ENCODE measurements around the gene SSTR3.
A peak's percentile ranks its signal among the peaks of the same experiment; 100 is the strongest.

The SSTR3 gene

GRCh38 chr22:37196539-37197450 lies 15.5 kb downstream of the SSTR3 start:
- Histone ChIP-seq H3K27ac (replicated peaks; ENCODE audit: low read length) (no peak overlapping the region), H3K4me1 (ENCODE audit: control insufficient read depth in 2 of 2, insufficient read depth in 1 of 2, low read depth in 1 of 2, low read length in 2 of 2) (peaks cover 8 to 16% of the 10 kb centered on the region in 2 donors), H2BK12ac (ENCODE audit: low read length) (no peak overlapping the region), H2AK5ac (ENCODE audit: low read depth, low read length) (peak overlapping the region; percentile 82), H2AFZ (ENCODE audit: low read length) (no peak overlapping the region), H3K9ac (ENCODE audit: low read depth, low read length, poor library complexity) (peak overlapping the region; percentile 57), H3K9me3 (replicated peaks in 1 of 2; ENCODE audit: control insufficient read depth in 2 of 2, insufficient read depth in 1 of 2, low read depth in 1 of 2, low read length in 2 of 2) (peaks cover 0 to 20% of the 10 kb centered on the region in 2 donors), H4K8ac (ENCODE audit: low read depth, low read length) (no peak overlapping the region), H3K36me3 (replicated peaks in 1 of 2; ENCODE audit: control insufficient read depth in 2 of 2, insufficient read depth in 2 of 2, low read length in 2 of 2) (no peaks in the 10 kb centered on the region), H4K91ac (ENCODE audit: low read depth, low read length, poor library complexity) (peak overlapping the region; percentile 16), H3K18ac (ENCODE audit: low read length) (peak overlapping the region; percentile 48), H3K4me3 (ENCODE audit: low read length in 2 of 2) (no peak overlapping the region), H3K4ac (ENCODE audit: low read length) (no peak overlapping the region), H2BK120ac (ENCODE audit: low read depth, low read length) (no peak overlapping the region), H3K27me3 (ENCODE audit: control insufficient read depth in 3 of 3, insufficient read depth in 3 of 3, low read depth in 1 of 3, low read length in 3 of 3) (no peaks in the 10 kb centered on the region), H3K23ac (ENCODE audit: low read depth, low read length, poor library complexity) (peak overlapping the region; percentile 26), H3K14ac (ENCODE audit: low read length) (no peak overlapping the region), H3K79me1 (ENCODE audit: low read depth, low read length) (peaks cover 5% of the 10 kb centered on the region), H3K4me2 (ENCODE audit: insufficient read depth, low read length, poor library complexity, severe bottlenecking) (no peak overlapping the region), H2BK15ac (ENCODE audit: low read length) (no peak overlapping the region), H2BK5ac (ENCODE audit: low read length) (no peak overlapping the region)
- WGBS, 2 donors (ENCODE audit: extremely low coverage in 2 of 2, insufficient read length in 2 of 2, insufficient replicate concordance in 1 of 2) = no CpG with 5 or more reads among the region's 14 CpGs
- no peak for DNase-seq (ENCODE audit: low spot score)

DNA sequence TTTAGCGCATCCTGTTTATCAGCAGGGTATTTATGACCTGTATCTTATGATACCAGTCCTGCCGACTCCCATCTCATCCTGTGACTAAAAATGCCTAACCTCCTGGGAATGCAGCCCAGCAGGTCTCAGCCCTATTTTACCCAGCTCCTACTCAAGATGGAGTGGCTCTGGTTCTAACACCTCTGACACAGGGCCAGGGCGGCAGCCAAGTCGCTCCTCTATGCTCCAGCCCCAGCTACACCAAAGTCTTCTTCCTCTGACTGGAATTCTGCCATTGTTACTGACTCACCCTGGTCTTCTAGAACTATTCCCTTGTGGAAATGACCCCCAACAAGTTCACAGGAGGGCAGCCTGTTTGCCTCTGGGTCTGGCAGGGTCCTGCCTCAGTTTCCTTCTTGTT lies 16.4 kb downstream of the SSTR3 start:
- H3K79me1 ChIP-seq (ENCODE audit: low read depth, low read length) = peaks cover 5% of the 10 kb centered on the region
- WGBS, 2 donors (ENCODE audit: extremely low coverage in 2 of 2, insufficient read length in 2 of 2, insufficient replicate concordance in 1 of 2) = no CpG with 5 or more reads among the region's 4 CpGs
- H3K27ac ChIP-seq (replicated peaks; ENCODE audit: low read length) = no peak overlapping the region
- no peak overlapping the region for H4K91ac ChIP-seq (ENCODE audit: low read depth, low read length, poor library complexity)
- no peak overlapping the region for H3K23ac ChIP-seq (ENCODE audit: low read depth, low read length, poor library complexity)
- no peak overlapping the region for H3K14ac ChIP-seq (ENCODE audit: low read length)
- H2BK15ac ChIP-seq (ENCODE audit: low read length) = no peak overlapping the region
- no peak overlapping the region for H3K4me2 ChIP-seq (ENCODE audit: insufficient read depth, low read length, poor library complexity, severe bottlenecking)
- H3K4ac ChIP-seq (ENCODE audit: low read length) = no peak overlapping the region
- H2BK5ac ChIP-seq (ENCODE audit: low read length) = no peak overlapping the region
- no peak for DNase-seq (ENCODE audit: low spot score)
- no peak overlapping the region for H2BK120ac ChIP-seq (ENCODE audit: low read depth, low read length)
- H3K18ac ChIP-seq (ENCODE audit: low read length) = no peak overlapping the region
- peaks cover 8 to 16% of the 10 kb centered on the region in 2 donors for H3K4me1 ChIP-seq (ENCODE audit: control insufficient read depth in 2 of 2, insufficient read depth in 1 of 2, low read depth in 1 of 2, low read length in 2 of 2)
- H3K9ac ChIP-seq (ENCODE audit: low read depth, low read length, poor library complexity) = no peak overlapping the region
- H4K8ac ChIP-seq (ENCODE audit: low read depth, low read length) = no peak overlapping the region
- no peaks in the 10 kb centered on the region for H3K36me3 ChIP-seq (replicated peaks in 1 of 2; ENCODE audit: control insufficient read depth in 2 of 2, insufficient read depth in 2 of 2, low read length in 2 of 2)
- H3K4me3 ChIP-seq (ENCODE audit: low read length in 2 of 2) = no peak overlapping the region
- H2BK12ac ChIP-seq (ENCODE audit: low read length) = no peak overlapping the region
- peaks cover 0 to 24% of the 10 kb centered on the region in 2 donors for H3K9me3 ChIP-seq (replicated peaks in 1 of 2; ENCODE audit: control insufficient read depth in 2 of 2, insufficient read depth in 1 of 2, low read depth in 1 of 2, low read length in 2 of 2)
- H2AK5ac ChIP-seq (ENCODE audit: low read depth, low read length) = no peak overlapping the region
- H3K27me3 ChIP-seq (ENCODE audit: control insufficient read depth in 3 of 3, insufficient read depth in 3 of 3, low read depth in 1 of 3, low read length in 3 of 3) = no peaks in the 10 kb centered on the region
- no peak overlapping the region for H2AFZ ChIP-seq (ENCODE audit: low read length)

GRCh38 chr22:37194750-37195149 lies 17.5 kb downstream of the SSTR3 start:
- WGBS, 2 donors (ENCODE audit: extremely low coverage in 2 of 2, insufficient read length in 2 of 2, insufficient replicate concordance in 1 of 2) = no CpG with 5 or more reads among the region's 3 CpGs
- no peak overlapping the region for H3K14ac ChIP-seq (ENCODE audit: low read length)
- H2AK5ac ChIP-seq (ENCODE audit: low read depth, low read length) = no peak overlapping the region
- no peak for DNase-seq (ENCODE audit: low spot score)
- H2BK15ac ChIP-seq (ENCODE audit: low read length) = no peak overlapping the region
- no peak overlapping the region for H3K4me3 ChIP-seq (ENCODE audit: low read length in 2 of 2)
- no peak overlapping the region for H4K91ac ChIP-seq (ENCODE audit: low read depth, low read length, poor library complexity)
- H3K18ac ChIP-seq (ENCODE audit: low read length) = no peak overlapping the region
- no peak overlapping the region for H3K9ac ChIP-seq (ENCODE audit: low read depth, low read length, poor library complexity)
- peaks cover 0 to 27% of the 10 kb centered on the region in 2 donors for H3K9me3 ChIP-seq (replicated peaks in 1 of 2; ENCODE audit: control insufficient read depth in 2 of 2, insufficient read depth in 1 of 2, low read depth in 1 of 2, low read length in 2 of 2)
- peaks cover 5% of the 10 kb centered on the region for H3K79me1 ChIP-seq (ENCODE audit: low read depth, low read length)
- H4K8ac ChIP-seq (ENCODE audit: low read depth, low read length) = no peak overlapping the region
- H3K4ac ChIP-seq (ENCODE audit: low read length) = no peak overlapping the region
- H3K23ac ChIP-seq (ENCODE audit: low read depth, low read length, poor library complexity) = no peak overlapping the region
- no peak overlapping the region for H3K27ac ChIP-seq (replicated peaks; ENCODE audit: low read length)
- peaks cover 9 to 16% of the 10 kb centered on the region in 2 donors for H3K4me1 ChIP-seq (ENCODE audit: control insufficient read depth in 2 of 2, insufficient read depth in 1 of 2, low read depth in 1 of 2, low read length in 2 of 2)
- peaks cover 0 to 1% of the 10 kb centered on the region in 2 donors for H3K36me3 ChIP-seq (replicated peaks in 1 of 2; ENCODE audit: control insufficient read depth in 2 of 2, insufficient read depth in 2 of 2, low read length in 2 of 2)
- no peaks in the 10 kb centered on the region for H3K27me3 ChIP-seq (ENCODE audit: control insufficient read depth in 3 of 3, insufficient read depth in 3 of 3, low read depth in 1 of 3, low read length in 3 of 3)
- no peak overlapping the region for H2BK120ac ChIP-seq (ENCODE audit: low read depth, low read length)
- H3K4me2 ChIP-seq (ENCODE audit: insufficient read depth, low read length, poor library complexity, severe bottlenecking) = no peak overlapping the region
- H2BK12ac ChIP-seq (ENCODE audit: low read length) = no peak overlapping the region
- no peak overlapping the region for H2BK5ac ChIP-seq (ENCODE audit: low read length)
- H2AFZ ChIP-seq (ENCODE audit: low read length) = no peak overlapping the region

GRCh38 chr22:37193629-37194191 lies 18.6 kb downstream of the SSTR3 start:
- H3K4me3 ChIP-seq (ENCODE audit: low read length in 2 of 2) = no peak overlapping the region
- no peak overlapping the region for H3K18ac ChIP-seq (ENCODE audit: low read length)
- H2BK5ac ChIP-seq (ENCODE audit: low read length) = no peak overlapping the region
- H4K8ac ChIP-seq (ENCODE audit: low read depth, low read length) = no peak overlapping the region
- H2AFZ ChIP-seq (ENCODE audit: low read length) = no peak overlapping the region
- WGBS, 2 donors (ENCODE audit: extremely low coverage in 2 of 2, insufficient read length in 2 of 2, insufficient replicate concordance in 1 of 2) = no CpG with 5 or more reads among the region's 10 CpGs
- H3K27ac ChIP-seq (replicated peaks; ENCODE audit: low read length) = no peak overlapping the region
- peaks cover 14 to 20% of the 10 kb centered on the region in 2 donors for H3K4me1 ChIP-seq (ENCODE audit: control insufficient read depth in 2 of 2, insufficient read depth in 1 of 2, low read depth in 1 of 2, low read length in 2 of 2)
- H3K4ac ChIP-seq (ENCODE audit: low read length) = no peak overlapping the region
- H3K79me1 ChIP-seq (ENCODE audit: low read depth, low read length) = peaks cover 5% of the 10 kb centered on the region
- no peak overlapping the region for H3K9ac ChIP-seq (ENCODE audit: low read depth, low read length, poor library complexity)
- peaks cover 0 to 4% of the 10 kb centered on the region in 2 donors for H3K36me3 ChIP-seq (replicated peaks in 1 of 2; ENCODE audit: control insufficient read depth in 2 of 2, insufficient read depth in 2 of 2, low read length in 2 of 2)
- no peak overlapping the region for H2BK12ac ChIP-seq (ENCODE audit: low read length)
- no peak overlapping the region for H2AK5ac ChIP-seq (ENCODE audit: low read depth, low read length)
- H2BK15ac ChIP-seq (ENCODE audit: low read length) = no peak overlapping the region
- H2BK120ac ChIP-seq (ENCODE audit: low read depth, low read length) = no peak overlapping the region
- H4K91ac ChIP-seq (ENCODE audit: low read depth, low read length, poor library complexity) = no peak overlapping the region
- DNase-seq (ENCODE audit: low spot score) = no peak
- no peak overlapping the region for H3K14ac ChIP-seq (ENCODE audit: low read length)
- no peak overlapping the region for H3K4me2 ChIP-seq (ENCODE audit: insufficient read depth, low read length, poor library complexity, severe bottlenecking)
- no peak overlapping the region for H3K23ac ChIP-seq (ENCODE audit: low read depth, low read length, poor library complexity)
- H3K9me3 ChIP-seq (replicated peaks in 1 of 2; ENCODE audit: control insufficient read depth in 2 of 2, insufficient read depth in 1 of 2, low read depth in 1 of 2, low read length in 2 of 2) = peaks cover 0 to 27% of the 10 kb centered on the region in 2 donors
- no peaks in the 10 kb centered on the region for H3K27me3 ChIP-seq (ENCODE audit: control insufficient read depth in 3 of 3, insufficient read depth in 3 of 3, low read depth in 1 of 3, low read length in 3 of 3)

Measured in neuronal stem cell (in vitro differentiated cells).